HG02852 (cell line): ENCODE results near the gene TESK2.
"Not testable (repeated sequence)": the region's sequence is repeated elsewhere in the genome, so short reads cannot be mapped to it uniquely, and the experiment has no call there.

Experiments
- ATAC-seq: cut with Tn5 transposase; IDR thresholded peaks from one replicate; pipeline ENCODE4 v1.9.1; 2021; ENCODE audit warnings: mild to moderate bottlenecking, moderate library complexity; ENCODE audit not compliant: unreplicated experiment

TESK2 gene

DNA sequence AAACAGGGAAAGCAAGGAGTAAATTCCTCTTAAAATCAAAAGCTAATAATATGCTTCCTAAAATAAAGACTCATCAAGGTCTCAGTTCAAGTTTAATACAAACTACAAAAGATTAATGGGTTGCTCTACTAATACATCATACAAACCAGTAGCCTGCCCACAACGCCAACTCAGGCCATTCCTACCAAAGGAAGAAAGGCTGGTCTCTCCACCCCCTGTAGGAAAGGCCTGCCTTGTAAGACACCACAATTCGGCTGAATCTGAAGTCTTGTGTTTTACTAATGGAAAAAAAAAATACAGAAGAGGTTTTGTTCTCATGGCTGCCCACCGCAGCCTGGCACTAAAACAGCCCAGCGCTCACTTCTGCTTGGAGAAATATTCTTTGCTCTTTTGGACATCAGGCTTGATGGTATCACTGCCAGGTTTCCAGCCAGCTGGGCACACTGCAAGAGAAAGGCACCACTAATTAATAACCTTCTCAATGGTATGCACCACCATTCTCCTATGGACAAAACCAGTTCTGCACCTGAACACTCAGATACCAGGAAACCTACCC lies 20.1 kb upstream of the TESK2 start:
- no peak for ATAC-seq

DNA sequence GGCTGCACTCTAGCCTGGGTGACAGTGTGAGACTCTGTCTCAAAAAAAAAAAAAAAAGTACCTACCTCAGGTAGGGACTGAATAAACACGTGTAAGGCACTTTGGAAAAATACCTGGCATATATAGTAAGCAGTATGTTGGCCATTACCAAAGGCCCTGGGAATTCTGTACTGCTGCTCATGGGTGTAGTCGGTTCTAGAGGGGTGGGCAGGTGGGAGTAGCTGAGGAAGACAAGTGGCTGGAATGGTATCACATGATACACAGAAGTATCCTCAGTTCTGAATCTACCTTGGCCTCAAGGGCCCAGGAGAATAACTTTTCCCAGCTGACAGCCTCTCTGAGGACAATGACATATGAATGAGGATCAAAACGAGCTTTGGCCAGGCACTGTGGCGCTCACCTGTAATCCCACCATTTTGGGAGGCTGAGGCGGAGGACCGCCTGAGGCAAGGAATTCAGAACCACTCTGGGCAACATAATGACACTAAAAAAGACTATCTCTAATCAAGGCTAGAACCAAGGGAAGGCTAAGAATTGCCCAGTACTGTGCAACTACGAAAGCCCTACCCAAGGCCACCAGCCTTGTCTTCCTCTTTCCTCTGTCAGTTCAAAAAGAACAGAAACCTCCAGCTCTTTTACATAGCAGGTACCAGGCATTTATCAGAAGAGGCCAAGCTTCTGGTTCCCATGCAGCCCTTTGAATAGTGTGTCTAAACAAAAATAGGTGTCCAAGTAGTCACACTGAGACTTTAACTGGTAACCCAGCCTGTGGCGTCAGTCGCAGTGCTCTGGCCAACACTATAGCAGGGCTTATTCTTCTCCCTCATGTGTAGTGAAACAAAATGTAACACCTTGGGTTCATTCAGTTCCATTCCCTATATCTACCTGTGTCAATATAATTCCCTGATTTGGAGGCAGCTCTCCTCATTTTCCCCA lies 19.3 kb upstream of the TESK2 start:
- ATAC-seq, result no peak

DNA sequence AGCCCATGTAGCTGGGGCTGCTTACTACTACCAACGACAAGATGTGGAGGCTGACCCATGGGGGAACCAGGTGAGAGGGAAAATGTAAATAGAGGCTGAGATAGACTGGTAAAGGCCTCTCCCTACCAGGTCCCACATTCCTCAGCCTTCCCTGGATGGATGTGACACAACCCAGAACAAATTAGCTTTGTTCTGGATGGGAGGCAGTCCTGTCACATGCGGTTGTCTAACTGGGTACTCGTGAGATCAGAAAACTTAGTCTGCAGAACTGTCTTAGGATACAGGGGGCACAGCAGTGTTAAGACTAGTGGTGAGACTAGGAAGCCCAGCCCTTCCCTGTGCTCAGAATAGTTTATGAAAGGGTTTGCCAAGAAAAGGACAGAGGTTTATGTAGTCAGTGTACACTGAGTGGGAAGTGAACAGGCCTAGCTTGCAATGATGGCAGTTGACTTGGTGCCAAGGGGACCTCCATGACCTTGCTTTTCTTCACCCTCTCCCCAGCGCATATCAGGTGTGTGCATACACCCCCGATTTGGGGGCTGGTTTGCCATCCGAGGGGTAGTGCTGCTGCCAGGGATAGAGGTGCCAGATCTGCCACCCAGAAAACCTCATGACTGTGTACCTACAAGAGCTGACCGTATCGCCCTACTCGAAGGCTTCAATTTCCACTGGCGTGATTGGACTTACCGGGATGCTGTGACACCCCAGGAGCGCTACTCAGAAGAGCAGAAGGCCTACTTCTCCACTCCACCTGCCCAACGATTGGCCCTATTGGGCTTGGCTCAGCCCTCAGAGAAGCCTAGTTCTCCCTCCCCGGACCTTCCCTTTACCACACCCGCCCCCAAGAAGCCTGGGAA lies 17.6 kb upstream of the TESK2 start:
- no peak for ATAC-seq

DNA sequence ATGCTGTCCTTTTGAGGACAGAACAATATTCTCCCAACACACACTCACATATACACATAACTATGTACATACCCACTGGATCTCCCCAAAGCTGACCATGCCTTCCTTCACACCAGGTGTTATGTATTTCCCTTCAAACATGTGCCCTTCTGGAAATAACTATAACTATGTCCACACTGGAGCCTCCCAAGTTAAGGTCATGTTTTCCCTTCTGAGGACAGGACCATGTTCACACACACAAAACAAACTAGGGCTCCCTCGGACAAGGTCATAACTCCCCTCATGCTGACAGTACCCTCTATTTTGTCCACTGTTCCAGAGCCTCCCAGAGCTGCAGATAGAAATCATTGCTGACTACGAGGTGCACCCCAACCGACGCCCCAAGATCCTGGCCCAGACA lies 16.9 kb upstream of the TESK2 start:
- no peak for ATAC-seq

DNA sequence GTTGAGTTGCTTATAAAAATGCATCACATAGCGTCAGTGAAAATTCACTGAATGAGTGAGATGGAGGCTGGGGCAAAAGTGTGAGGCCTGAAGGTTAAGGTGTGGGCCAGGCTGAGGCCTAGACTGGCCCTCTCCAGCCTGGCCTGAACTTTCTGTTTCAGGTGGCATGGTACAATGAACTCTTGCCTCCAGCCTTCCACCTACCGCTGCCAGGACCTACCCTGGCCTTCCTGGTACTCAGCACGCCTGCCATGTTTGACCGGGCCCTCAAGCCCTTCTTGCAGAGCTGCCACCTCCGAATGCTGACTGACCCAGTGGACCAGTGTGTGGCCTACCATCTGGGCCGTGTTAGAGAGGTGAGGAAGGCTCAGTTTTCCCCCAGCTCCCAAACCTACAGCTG lies 16.2 kb upstream of the TESK2 start:
- no peak for ATAC-seq

DNA sequence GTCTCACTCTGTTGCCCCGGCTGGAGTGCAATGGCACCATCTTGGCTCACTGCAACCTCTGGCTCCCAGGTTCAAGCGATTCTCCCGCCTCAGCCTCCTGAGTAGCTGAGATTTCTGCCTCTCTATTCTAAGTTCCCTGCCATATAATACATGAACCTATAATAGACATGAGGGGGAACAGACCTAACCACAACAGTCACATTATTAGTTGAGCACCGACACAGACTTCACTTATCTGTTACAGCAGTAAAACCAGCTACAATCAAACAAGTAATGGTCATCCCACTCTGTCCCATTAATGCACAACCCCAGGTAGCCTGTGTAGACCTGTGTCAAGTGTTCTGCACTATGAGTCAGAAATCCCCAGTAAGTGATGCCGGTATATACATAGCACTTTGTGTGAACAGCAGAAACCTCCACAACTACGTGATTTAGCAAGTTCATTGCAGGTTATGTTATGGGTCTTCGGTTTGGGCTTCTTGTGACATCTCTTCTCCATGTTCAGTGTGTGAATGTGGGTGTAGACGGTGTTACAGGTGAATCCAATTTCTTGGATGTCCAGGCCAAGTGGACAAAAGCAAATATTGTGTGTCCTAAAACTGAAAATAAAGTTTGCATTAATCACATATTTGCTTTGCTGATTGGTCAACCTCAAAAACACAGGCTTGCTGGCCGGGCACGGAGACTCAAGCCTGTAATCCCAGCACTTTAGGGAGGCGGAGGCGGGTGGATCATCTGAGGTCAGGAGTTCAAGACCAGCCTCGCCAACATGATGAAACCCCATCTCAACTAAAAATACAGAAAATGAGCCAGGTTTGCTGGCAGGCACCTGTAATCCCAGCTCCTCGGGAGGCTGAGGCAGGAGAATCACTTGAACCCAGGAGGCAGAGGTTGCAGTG lies 12.7 kb upstream of the TESK2 start:
- ATAC-seq, result no peak

DNA sequence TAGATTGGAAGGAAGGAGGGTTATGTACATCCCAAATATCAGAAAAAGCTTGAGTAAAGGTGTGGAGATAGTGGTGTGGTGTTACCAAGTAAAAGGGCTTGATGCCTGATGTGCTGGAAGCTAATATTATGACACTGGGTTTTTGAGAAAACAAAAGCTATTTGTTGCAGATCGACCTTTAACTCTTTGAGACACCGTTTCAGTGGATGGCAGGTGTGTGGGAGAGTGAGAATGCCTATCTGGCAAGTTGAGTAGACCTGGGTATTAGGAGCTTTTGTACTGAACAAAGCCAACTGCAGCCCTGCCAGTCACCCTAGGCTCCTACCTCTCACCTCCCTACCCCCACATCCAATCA lies 10.5 kb upstream of the TESK2 start:
- no peak for ATAC-seq

DNA sequence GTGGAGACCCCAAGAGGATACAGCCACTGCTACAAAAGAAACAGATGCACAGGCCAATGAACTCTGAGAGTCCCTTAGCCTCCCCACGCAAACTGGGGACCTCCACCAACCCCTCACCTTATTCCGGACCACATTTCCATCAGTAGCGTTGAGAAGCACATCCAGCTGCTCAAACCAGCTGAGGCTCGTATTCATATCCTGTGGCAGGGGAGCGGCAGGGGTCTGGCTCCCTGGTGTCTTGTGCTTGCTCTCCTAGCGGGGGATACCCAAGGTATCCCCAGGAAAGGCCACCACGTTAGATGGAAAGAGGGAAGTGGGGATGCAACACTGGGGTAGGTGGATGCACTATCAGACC lies 8.4 kb upstream of the TESK2 start:
- no peak for ATAC-seq

DNA sequence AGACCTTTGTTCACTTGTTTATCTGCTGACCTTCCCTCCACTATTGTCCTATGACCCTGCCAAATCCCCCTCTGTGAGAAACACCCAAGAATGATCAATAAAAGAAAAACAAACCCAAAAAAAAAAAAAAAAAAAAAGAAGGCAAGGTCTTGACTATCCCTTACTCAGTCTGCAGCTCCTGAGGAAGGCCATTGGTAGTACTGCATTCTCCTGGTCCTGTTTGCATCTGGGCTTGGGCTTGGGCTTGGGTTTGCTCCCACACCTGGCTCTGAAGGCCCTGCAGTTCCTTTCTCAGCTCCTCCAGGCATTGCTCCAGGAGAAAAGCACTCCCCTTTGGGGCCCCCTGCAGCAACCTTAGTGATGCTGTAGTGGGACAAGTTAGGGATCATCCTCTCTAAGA lies 7.3 kb upstream of the TESK2 start:
- ATAC-seq, result no peak

DNA sequence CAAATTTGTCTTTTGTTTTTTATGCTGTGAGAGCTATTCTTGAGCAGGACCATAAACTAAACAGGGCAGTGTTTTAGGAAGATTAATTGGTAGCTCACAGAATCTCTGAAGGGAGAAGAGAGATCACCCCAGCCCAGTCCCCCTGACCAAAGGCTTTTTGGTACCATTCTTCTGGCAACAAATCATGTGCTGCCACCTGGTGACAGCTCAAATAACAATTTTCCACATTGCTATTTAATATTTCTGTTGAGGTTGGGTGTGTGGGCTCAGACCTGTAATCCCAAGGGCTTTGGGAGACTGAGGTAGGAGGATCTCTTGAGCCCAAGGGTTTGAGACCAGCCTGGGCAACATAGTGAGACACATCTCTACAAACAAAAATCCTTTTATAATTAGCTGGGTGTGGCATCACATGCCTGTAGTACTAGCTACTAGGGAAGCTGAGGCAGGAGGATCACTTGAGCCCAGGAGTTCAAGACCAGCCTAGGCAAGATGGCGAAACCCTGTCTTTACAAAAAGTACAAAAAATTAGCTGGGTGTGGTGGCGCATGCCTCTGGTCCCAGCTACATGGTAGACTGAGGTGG lies 2.2 kb upstream of the TESK2 start:
- no peak for ATAC-seq

DNA sequence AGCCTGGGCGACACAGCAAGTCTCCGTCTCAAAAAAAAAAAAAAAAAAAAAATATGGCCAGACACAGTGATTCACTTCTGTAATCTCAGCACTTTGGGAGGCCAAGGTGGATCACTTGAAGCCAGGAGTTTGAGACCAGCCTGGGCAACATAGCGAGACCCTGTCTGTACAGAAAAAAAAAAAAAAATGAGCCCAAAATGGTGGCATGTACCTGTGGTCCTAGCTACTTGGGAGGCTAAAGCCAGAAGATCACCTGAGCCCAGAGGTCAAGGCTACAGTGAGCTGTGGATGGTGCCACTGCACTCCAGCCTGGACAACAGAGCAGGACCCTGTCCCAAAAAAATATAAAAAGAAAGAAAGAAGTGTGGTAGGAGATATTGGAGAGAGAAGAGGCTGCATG lies 1.7 kb upstream of the TESK2 start:
- ATAC-seq, result no peak

DNA sequence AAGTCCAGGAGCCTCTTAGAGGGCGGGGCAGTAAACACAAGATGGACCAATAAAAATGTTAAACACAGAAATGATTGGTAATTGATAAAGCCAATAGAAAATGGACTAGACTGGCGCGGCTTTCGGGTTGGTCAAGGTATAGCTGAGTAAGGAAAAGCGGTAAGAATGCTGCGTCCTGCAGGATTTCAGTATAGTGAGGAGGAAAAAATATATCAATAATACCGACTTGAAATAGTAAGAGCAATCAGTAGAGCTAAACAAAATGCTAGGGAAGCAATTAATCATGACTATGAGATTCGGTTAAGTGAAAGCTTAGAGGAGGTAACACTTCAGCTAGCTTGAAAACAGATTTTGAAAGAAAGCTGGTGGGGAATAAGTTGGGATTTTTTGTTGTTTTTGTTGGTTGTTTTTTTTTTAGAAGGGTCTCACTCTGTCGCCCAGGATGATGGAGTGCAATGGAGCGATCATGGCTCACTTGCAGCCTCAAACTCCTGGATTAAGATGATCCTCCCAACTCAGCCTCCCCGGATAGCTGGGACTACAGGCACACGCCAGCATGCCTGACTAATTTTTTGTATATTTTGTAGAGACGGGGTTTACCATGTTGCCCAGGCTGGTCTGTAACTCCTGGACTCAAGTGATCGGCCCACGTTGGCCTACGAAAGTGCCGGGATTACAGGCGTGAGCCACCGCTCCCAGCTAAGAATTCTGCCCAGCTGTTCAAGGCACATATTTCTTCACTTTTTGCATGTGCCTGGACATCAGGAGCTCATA lies 711 bp upstream of the TESK2 start:
- ATAC-seq, result no peak

DNA sequence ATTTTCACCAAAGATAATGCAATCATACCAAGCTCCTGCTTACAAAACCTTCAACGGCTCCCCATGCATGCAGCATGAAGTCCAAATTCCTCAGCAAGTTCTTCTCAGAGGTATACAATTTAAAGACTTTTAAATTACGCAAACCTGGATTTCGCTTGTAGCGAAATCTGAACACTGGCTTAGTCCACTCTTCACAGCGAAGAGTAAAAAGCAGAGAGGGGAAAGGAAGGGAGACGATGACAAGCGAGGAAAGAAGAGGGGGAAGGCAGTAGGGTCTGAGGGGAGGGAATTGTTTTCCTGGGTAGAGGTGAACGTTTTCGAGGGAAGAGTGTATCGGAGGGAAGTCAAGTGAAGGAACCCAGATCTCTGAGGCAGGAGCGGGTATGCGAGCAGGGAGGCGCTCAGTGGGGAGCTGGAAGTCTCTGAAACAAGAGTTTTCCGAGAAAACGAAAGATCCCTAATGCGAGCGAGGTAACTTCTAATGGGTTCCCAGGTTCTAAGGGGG lies 790 bp downstream of the TESK2 start:
- ATAC-seq, result no peak

DNA sequence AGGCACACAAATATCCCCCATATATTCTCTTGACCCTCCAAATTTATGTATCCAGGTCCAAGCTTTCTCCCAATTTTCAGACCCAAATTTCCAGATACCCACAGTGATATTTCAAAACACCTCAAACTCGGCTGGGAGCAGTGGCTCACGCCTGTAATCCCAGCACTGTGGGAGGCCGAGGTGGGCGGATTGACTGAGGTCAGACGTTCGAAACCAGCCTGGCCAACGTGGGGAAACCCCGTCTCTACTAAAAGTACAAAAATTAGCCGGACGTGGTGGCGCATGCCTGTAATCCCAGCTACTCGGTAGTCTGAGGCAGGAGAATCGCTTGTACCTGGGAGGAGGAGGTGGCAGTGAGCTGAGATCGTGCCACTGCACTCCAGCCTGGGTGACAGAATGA lies 1.6 kb downstream of the TESK2 start:
- ATAC-seq, result not testable (repeated sequence)

DNA sequence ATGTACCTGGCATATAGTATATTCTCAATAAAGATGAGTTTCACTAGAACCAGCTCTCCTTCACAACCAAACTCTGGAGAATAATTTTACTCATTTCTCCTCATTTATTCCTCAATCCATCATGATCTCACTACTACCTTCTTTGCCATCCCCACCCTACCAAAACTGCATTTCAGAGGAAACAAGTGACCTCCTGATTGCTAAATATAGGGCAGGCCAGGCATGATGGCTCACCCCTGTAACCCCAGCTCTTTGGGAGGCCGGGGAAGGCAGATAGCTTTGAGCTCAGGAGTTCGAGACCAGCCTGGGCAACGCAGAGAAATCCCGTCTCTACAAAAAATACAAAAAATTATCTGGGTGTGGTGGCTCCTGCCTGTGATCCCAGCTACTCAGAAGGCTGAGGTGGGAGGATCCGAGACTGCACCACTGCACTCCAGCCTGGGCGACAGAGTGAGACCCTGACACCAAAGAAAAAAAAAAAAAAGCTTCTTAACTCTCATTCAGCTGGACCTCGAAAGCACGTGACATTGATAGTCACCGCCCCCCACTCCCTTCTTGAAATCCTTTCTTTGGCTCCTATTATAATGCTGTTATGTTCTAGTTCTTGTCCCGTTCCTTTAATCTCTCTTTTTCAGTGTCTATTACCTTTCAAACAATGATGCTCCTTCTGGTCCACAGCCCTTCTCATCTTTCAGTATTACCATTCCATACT lies 2.1 kb downstream of the TESK2 start:
- no peak for ATAC-seq

DNA sequence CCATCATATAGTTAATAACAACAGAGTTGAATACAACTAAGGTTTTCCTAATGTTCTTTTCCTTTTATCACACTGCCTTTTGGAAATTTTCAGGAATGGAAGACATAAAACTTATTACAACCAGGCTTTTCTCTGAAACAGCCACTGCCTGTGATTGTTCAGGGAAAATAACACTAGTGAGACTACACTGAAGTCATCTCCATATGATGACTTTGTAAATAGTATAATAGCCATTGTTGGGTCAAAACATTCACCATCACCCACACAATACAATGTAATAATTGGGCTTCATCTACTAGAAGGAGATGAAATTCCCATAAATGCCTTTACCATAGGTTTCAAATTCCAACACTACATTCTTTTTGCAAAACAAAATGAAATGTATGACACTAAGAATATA lies 5.0 kb downstream of the TESK2 start:
- no peak for ATAC-seq

DNA sequence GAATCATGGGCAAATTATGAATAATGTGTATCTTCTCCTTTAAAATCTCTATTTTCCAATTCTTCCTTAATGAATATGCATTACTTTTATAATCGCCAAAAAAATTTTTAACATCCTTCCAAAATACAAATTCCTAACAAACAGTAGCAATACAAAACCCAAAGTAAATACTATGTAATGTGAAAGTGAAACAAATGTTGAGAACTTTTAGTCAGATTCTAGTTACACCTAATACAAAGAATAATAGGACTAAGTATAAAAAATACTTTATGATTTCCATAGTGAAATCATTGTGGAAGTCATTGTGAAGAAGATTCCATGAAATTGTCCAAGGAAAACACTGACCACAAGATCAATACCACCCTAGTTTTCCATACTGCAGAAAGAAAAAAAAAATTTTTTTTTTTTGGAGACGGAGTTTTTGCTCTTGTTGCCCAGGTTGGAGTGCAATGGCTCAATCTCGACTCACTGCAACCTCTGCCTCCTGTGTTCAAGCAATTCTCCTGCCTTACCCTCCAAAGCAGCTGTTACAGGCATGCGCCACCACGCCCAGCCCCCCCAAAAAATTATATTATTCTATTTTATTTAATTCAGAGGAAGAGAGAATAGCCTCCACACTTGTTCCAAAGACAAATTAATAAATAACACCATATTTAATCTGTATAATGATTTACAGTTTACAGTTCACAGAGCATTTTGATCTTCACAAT lies 11.8 kb downstream of the TESK2 start:
- no peak for ATAC-seq

DNA sequence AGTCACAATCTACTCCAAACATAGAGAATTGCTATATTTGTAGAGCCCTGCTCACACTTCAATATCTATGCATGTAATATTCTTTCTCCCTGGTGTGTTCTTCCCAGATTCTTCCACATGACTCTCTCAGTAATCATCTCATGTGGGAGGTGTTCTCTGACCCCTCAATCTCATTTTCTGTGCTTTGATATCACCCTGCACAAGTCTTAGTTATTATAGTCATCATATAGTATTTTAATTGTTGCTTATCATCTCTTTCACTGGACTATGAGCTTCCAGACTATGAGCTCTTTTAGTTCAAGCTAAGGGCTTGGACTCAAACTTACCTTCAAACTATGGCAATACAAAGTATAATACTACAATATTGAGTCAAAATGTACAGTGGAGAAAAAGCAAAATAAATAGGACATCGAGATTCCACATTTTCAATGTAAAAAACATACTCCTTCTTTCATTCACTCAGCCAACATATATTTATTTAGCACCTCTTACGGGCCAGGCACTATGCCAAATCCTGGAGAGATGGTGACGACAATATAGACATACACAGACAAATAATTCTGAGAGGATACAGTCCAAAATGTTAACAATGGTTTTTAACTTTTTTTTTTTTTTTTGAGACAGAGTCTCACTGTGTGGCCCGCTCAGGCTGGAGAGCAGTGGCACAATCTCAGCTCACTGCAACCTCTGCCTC lies 12.7 kb downstream of the TESK2 start:
- no peak for ATAC-seq
